ENCODE results near the gene ZNF728.
"Not testable (repeated sequence)": the region's sequence is repeated elsewhere in the genome, so short reads cannot be mapped to it uniquely, and the experiment has no call there.

ZNF728 gene

GRCh38 chr19:23002690-23003422 lies at the start of gene ZNF728:
Gene ZNF728, minus strand, starts transcription at chr19:23003176. Its CDS starts 146 bp downstream, at chr19:23003030.
- DNase-seq (ENCODE audit: low spot score), result no peak

DNA sequence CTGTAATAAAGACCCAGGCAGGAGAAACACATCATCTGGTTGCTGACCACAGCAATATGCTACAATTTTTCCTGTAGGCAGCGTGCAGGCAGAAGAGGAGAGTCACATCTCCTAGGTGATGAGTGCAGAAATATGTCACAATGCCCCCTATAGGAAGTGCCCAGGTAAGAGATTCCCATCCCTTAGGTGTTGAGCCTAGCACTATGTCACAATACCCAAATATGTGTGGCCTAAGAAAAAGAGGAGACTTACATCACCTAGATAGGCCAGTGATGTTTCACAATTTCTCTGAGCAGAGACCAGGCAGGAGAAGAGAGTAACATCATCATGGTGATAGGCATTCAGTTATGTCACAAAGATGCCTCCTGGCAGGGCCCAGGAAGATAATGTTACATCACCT lies 49.4 kb upstream of the ZNF728 start:
- DNase-seq (ENCODE audit: low spot score), result no peak

DNA sequence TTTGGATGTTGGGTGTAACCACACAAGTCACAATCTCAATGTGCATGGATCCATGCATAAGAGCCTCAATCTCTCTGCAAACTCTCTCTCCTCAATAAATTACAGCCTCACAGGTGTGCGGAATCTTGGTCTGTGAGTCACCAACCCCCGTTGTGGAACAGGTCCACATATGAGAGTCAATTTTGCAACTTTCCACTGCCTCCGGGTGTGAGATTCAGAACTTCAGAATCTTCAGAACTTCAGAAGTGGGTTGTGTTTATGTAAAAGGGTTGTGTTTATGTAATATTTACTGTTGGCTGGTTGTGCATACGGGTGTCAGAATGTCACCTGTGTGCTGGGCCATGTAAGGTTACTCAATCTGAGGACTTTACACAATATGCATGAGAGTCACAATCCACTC lies 46.3 kb upstream of the ZNF728 start:
- DNase-seq (ENCODE audit: low spot score), result no peak

DNA sequence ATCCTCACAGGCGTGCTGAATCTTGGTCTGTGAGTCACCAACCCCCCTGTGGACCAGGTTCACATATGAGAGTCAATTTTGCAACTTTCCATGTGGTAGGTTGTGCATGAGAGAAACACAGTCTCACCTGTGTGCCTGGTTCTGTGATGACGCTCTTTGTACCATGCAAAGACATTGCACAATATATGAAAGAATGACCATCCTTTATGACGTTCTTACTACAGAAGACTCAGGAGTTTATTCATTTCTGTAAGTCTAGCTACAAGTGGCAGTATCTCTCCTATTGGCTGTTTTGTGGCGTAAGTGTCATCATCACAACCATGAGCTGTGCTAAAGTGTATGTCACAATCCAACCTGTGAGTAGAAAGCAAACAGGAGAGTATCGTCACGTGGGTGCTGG lies 43.8 kb upstream of the ZNF728 start:
- DNase-seq (ENCODE audit: low spot score), result no peak

DNA sequence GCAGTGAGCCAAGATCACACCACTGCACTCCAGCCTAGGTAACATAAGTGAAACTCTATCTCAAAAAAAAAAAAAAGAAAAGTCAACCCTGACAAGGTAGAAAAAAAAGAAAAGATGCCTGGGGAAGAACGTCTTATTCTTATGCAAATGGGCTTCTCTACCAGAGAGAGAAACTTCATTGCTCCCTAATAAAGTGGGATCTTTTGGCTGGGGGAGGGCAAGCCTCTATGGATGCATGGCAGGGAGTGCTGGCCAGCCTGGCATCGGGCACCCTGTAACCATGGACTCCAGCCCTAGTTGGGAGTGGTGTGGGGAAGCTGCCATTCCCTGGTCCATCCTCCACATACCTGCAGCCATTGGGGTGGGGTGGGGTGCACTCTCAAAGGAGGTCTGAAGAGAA lies 30.7 kb upstream of the ZNF728 start:
- DNase-seq (ENCODE audit: low spot score), result no peak

DNA sequence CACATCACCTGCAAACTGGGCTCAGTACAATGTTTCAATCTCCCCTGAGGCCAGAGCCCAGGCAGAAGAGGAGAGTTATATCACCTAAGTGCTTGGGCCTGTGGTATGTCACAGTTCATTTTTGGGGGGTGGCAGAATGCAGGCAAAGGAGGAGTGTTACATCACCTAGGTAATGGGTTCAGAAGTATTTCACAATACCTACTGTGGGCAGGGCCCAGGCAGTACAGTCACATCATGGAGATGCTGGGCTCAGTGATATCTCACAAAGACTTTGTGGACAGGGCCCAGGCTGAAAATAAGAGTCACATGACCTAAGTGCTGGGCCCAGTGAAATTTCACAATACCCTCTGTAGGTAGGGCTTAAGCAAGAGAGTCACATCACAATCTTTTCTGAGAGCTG lies 12.7 kb upstream of the ZNF728 start:
- DNase-seq (ENCODE audit: low spot score), result no peak

DNA sequence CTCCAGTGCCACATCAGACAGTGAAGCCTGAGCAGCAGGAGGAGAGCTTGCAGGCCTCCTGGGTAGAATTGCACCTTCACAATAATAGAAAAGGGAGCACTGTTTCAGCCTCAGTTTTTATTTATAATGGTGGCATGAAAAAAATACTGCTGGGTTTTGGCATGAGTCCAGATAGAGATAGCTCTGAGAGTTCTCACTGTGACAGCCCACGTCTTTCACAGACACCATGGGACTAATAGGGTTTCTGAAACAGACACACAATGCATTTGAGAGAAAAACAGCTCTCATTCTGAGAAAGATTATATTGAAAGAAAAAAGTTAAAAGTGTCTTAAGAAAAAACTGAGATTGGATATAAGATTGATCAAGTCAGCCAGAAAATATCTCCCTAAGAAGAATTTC lies 8.0 kb downstream of the ZNF728 start:
- not testable (repeated sequence) for DNase-seq (ENCODE audit: low spot score)

- DNase-seq (ENCODE audit: low spot score), result no peak
Measured at GRCh38 chr19:22976248-22976647, 26.7 kb downstream of the ZNF728 start.

- not testable (repeated sequence) for DNase-seq (ENCODE audit: low spot score)
Measured at GRCh38 chr19:22975546-22976136, 27.3 kb downstream of the ZNF728 start.

- DNase-seq (ENCODE audit: low spot score), result no peak
Measured at GRCh38 chr19:22945560-22945959, 57.4 kb downstream of the ZNF728 start.

DNA sequence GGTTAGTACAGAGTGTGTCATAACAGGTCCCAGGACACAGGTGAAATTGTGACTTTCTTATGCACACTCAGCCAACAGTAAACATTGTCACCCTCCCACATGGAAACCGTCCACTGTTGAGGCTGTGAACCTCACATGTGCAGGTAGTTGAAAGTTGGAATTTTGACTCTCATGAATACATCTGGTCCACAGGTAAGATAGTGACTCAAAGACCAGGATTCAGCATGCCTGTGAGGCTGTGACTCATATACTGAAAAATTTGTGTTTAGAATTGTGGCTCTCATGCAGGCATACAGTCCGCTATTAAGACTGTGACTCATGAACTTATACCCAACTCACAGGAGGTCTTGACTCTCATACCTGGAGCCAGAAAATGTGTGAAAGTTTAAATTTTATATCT lies 67.8 kb downstream of the ZNF728 start:
- no peak for DNase-seq (ENCODE audit: low spot score)

GRCh38 chr19:22927576-22927975 lies 75.4 kb downstream of the ZNF728 start:
- not testable (repeated sequence) for DNase-seq (ENCODE audit: low spot score)

GRCh38 chr19:22925181-22925580 lies 77.8 kb downstream of the ZNF728 start:
- not testable (repeated sequence) for DNase-seq (ENCODE audit: low spot score)

Data from RKO (cell line).